ENCODE results near the gene DLX3. TPM values are rescaled to one million over a fixed set of nuclear protein-coding genes. Genes with fewer than 3 reads are reported as not detected.

DLX3 gene
- total RNA-seq, 4 donors from 2014 or later, result 1.8 to 2.4 (median 2.1) TPM

GRCh38 chr17:49956780-49957179 is 38.2 kb downstream of the DLX3 start:
- H3K36me3 ChIP-seq, result no peaks in the 10 kb centered on the region
- 46 to 60% methylated on average over 4 of the region's 4 CpGs for WGBS, 2 donors
- intact Hi-C loops (cut with DNase I), result no loop called here
- no peaks in the 10 kb centered on the region for H3K27me3 ChIP-seq
- H3K27ac ChIP-seq, result no peak overlapping the region
- no peak for DNase-seq
- no peak overlapping the region for H3K4me3 ChIP-seq (replicated peaks in 1 of 3)
- H3K4me1 ChIP-seq, result no peaks in the 10 kb centered on the region
- TF ChIP-seq CTCF (IDR thresholded peaks at IDR 0.05), result no peak
- no peak for TF ChIP-seq POLR2A (IDR thresholded peaks at IDR 0.05)
- H3K9me3 ChIP-seq, result no peaks in the 10 kb centered on the region

- intact Hi-C loops (cut with DNase I), result no loop called here
- Histone ChIP-seq H3K9me3 (no peaks in the 10 kb centered on the region), H3K36me3 (no peaks in the 10 kb centered on the region), H3K27me3 (no peaks in the 10 kb centered on the region), H3K4me1 (no peaks in the 10 kb centered on the region), H3K27ac (no peak overlapping the region), H3K4me3 (replicated peaks in 1 of 3) (no peak overlapping the region)
- no peak for DNase-seq
- no CpG with 5 or more reads among the region's 1 CpG for WGBS, 2 donors
- TF ChIP-seq CTCF (IDR thresholded peaks at IDR 0.05), result no peak
- TF ChIP-seq POLR2A (IDR thresholded peaks at IDR 0.05), result no peak
Measured at GRCh38 chr17:49955157-49955556, 39.9 kb downstream of the DLX3 start.

GRCh38 chr17:49952912-49953497 is 42.0 kb downstream of the DLX3 start:
- intact Hi-C loops (cut with DNase I), result loop anchor here (5.0 kb wide), 1 partner anchor 71 kb away; no protein-coding TSS in a partner anchor
- Histone ChIP-seq H3K36me3 (no peaks in the 10 kb centered on the region), H3K4me3 (replicated peaks in 1 of 3) (no peak overlapping the region), H3K9me3 (no peaks in the 10 kb centered on the region), H3K27ac (no peak overlapping the region), H3K4me1 (no peaks in the 10 kb centered on the region), H3K27me3 (no peaks in the 10 kb centered on the region)
- TF ChIP-seq POLR2A (IDR thresholded peaks at IDR 0.05) (no peak), CTCF (IDR thresholded peaks at IDR 0.05) (no peak)
- 75 to 80% methylated on average over 8 of the region's 8 CpGs for WGBS, 2 donors
- no peak for DNase-seq

- Histone ChIP-seq H3K27me3 (no peaks in the 10 kb centered on the region), H3K27ac (no peak overlapping the region), H3K36me3 (no peaks in the 10 kb centered on the region), H3K4me1 (no peaks in the 10 kb centered on the region), H3K9me3 (no peaks in the 10 kb centered on the region), H3K4me3 (replicated peaks in 1 of 3) (no peak overlapping the region)
- TF ChIP-seq CTCF (IDR thresholded peaks at IDR 0.05), result peak; percentile 31 to 85 (median 78)
- TF ChIP-seq POLR2A (IDR thresholded peaks at IDR 0.05), result no peak
- intact Hi-C loops (cut with DNase I), result loop anchor here (5.0 kb wide), 1 partner anchor 70 kb away; no protein-coding TSS in a partner anchor
- 47 to 55% methylated on average over 7 of the region's 7 CpGs for WGBS, 2 donors
- peak; percentile 85 to 89 for DNase-seq
Measured at GRCh38 chr17:49952209-49952911, 42.7 kb downstream of the DLX3 start.

Measured in thyroid gland (tissue), 4 donors.